ENCODE results near the gene TRIM7. TPM values are rescaled to one million over a fixed set of nuclear protein-coding genes. Genes with fewer than 3 reads are reported as not detected.

Gene TRIM7
- total and polyA plus RNA-seq, 9 of the 15 experiments (the other 6 are each of a cell fraction or from before 2014, with no cell fraction given), result 2.6 to 14.9 (median 8.9) TPM

DNA sequence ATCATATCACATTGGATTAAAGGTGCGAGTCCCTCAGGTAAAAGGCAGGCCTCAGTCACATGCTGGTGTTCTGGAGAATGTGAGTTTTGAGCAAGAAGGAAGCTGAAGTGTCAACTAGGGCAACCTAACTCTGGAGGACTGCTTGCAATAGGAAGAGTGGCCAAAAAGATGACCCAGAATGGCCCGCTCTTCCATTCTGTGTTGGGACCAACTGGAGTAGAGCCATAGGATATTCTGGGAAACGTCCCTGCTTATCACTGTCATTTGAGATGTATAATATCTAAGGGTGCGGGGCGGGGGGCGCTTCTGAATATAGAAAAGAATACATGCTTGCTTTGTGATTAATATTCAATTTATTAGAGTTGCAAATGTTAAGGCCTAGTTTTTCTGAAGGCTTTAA, 7.1 kb upstream of the TRIM7 start:
- FAIRE-seq (no peak), ATAC-seq (no peak), DNase-seq (ENCODE audit: extremely low read depth in 1 of 4, low spot score in 3 of 4) (no peak)
- no peak overlapping the region for H3K4me2 ChIP-seq (ENCODE audit: insufficient read depth, low read length)
- H3K27me3 ChIP-seq (ENCODE audit: control insufficient read depth in 2 of 2, insufficient read depth in 2 of 2, low read length in 2 of 2), result no peaks in the 10 kb centered on the region
- BruUV-seq (replicated peaks), result no TSS peak
- H3K9me3 ChIP-seq (replicated peaks; ENCODE audit: control insufficient read depth, insufficient read depth, low read depth, low read length), result no peaks in the 10 kb centered on the region
- CTCF ChIA-PET (ENCODE audit: low intra/inter-chr PET ratio), result no interaction called here
- intact Hi-C loops (cut with micrococcal nuclease), result no loop called here
- H3K79me2 ChIP-seq (ENCODE audit: control insufficient read depth, insufficient read depth, low read length), result no peaks in the 10 kb centered on the region
- H3K4me1 ChIP-seq (replicated peaks in 1 of 2; ENCODE audit: control insufficient read depth in 2 of 2, insufficient read depth in 2 of 2, low read length in 2 of 2), result peaks cover 5 to 17% of the 10 kb centered on the region in 2 experiments; a peak in 4 of 5 replicates
- H3K27ac ChIP-seq (ENCODE audit: extremely low read depth, low read depth, low read length), result no peak overlapping the region
- no peak overlapping the region; a peak in 1 of 4 replicates for H3K9ac ChIP-seq (ENCODE audit: insufficient read depth in 1 of 2, low read depth in 2 of 2, low read length in 2 of 2)
- TF ChIP-seq, protein P1, sequence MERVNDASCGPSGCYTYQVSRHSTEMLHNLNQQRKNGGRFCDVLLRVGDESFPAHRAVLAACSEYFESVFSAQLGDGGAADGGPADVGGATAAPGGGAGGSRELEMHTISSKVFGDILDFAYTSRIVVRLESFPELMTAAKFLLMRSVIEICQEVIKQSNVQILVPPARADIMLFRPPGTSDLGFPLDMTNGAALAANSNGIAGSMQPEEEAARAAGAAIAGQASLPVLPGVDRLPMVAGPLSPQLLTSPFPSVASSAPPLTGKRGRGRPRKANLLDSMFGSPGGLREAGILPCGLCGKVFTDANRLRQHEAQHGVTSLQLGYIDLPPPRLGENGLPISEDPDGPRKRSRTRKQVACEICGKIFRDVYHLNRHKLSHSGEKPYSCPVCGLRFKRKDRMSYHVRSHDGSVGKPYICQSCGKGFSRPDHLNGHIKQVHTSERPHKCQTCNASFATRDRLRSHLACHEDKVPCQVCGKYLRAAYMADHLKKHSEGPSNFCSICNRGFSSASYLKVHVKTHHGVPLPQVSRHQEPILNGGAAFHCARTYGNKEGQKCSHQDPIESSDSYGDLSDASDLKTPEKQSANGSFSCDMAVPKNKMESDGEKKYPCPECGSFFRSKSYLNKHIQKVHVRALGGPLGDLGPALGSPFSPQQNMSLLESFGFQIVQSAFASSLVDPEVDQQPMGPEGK (CRISPR knock-in tag; IDR thresholded peaks at IDR 0.05; ENCODE audit: borderline replicate concordance), result no peak
- TF ChIP-seq, protein P2, sequence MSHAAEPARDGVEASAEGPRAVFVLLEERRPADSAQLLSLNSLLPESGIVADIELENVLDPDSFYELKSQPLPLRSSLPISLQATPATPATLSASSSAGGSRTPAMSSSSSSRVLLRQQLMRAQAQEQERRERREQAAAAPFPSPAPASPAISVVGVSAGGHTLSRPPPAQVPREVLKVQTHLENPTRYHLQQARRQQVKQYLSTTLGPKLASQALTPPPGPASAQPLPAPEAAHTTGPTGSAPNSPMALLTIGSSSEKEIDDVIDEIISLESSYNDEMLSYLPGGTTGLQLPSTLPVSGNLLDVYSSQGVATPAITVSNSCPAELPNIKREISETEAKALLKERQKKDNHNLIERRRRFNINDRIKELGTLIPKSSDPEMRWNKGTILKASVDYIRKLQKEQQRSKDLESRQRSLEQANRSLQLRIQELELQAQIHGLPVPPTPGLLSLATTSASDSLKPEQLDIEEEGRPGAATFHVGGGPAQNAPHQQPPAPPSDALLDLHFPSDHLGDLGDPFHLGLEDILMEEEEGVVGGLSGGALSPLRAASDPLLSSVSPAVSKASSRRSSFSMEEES (CRISPR knock-in tag; IDR thresholded peaks at IDR 0.05), result no peak
- TF ChIP-seq ZNF146 (CRISPR knock-in tag; IDR thresholded peaks at IDR 0.05; ENCODE audit: unreplicated experiment) (no peak), HDAC8 (tag; IDR thresholded peaks at IDR 0.05) (no peak)
- H3K36me3 ChIP-seq (ENCODE audit: control insufficient read depth, insufficient read depth, low read length), result no peaks in the 10 kb centered on the region
- no peaks in the 10 kb centered on the region for H3K9me1 ChIP-seq (ENCODE audit: control insufficient read depth, insufficient read depth, low read length)
- H3K4me3 ChIP-seq, result no peak overlapping the region
- no peak overlapping the region for H2AFZ ChIP-seq (ENCODE audit: low read depth, low read length)
- POLR2A ChIA-PET, result no interaction called here
- in situ Hi-C loops (cut with MboI), result no loop called here
- no peaks in the 10 kb centered on the region for H4K20me1 ChIP-seq (replicated peaks; ENCODE audit: control insufficient read depth, insufficient read depth, low read length)
- 58% methylated on average over 6 of the region's 6 CpGs for WGBS (ENCODE audit: insufficient coverage, low coverage, missing lambda C conversion rate)
